ENCODE results near the gene LRGUK. TPM values are rescaled to one million over a fixed set of nuclear protein-coding genes. Genes with fewer than 3 reads are reported as not detected.

The LRGUK gene
- total RNA-seq, 4 donors from 2014 or later, result 0.10 TPM; not detected in 3

GRCh38 chr7:134088199-134088598 lies 38.9 kb upstream of the LRGUK start:
- Histone ChIP-seq H3K4me1 (no peaks in the 10 kb centered on the region), H3K36me3 (no peaks in the 10 kb centered on the region), H3K9me3 (no peaks in the 10 kb centered on the region), H3K27me3 (no peaks in the 10 kb centered on the region), H3K4me3 (no peak overlapping the region), H3K27ac (no peak overlapping the region)
- intact Hi-C loops (cut with DNase I; ENCODE audit: low total_unique reads), result no loop called here
- ATAC-seq (no peak), DNase-seq (no peak)
- in situ Hi-C loops (cut with MboI; ENCODE audit: low sequenced_read_pairs in 4 of 4), result no loop called here
- TF ChIP-seq CTCF (IDR thresholded peaks at IDR 0.05 in 4 of 5, conservative IDR thresholded peaks at IDR 0.05 in 1 of 5) (no peak), POLR2A (IDR thresholded peaks at IDR 0.05) (no peak)

- Histone ChIP-seq H3K36me3 (no peaks in the 10 kb centered on the region), H3K4me1 (no peaks in the 10 kb centered on the region), H3K4me3 (no peak overlapping the region), H3K27me3 (no peaks in the 10 kb centered on the region), H3K27ac (no peak overlapping the region), H3K9me3 (no peaks in the 10 kb centered on the region)
- in situ Hi-C loops (cut with MboI; ENCODE audit: low sequenced_read_pairs in 4 of 4) (no loop called here), intact Hi-C loops (cut with DNase I; ENCODE audit: low total_unique reads) (no loop called here)
- ATAC-seq, result no peak
- TF ChIP-seq POLR2A (IDR thresholded peaks at IDR 0.05) (no peak), CTCF (IDR thresholded peaks at IDR 0.05 in 4 of 5, conservative IDR thresholded peaks at IDR 0.05 in 1 of 5) (no peak)
- no peak for DNase-seq
These were observed 37.7 kb upstream of the LRGUK start for GRCh38 chr7:134089446-134089845.

GRCh38 chr7:134098072-134098471 lies 29.1 kb upstream of the LRGUK start:
- no peak for DNase-seq
- no peak for ATAC-seq
- no peak overlapping the region for H3K4me3 ChIP-seq
- no peaks in the 10 kb centered on the region for H3K36me3 ChIP-seq
- intact Hi-C loops (cut with DNase I; ENCODE audit: low total_unique reads) (loop anchor here (2.0 kb wide), 1 partner anchor 17 kb away; no protein-coding TSS in a partner anchor), in situ Hi-C loops (cut with MboI; ENCODE audit: low sequenced_read_pairs in 4 of 4) (no loop called here)
- no peaks in the 10 kb centered on the region for H3K27me3 ChIP-seq
- no peaks in the 10 kb centered on the region for H3K4me1 ChIP-seq
- no peaks in the 10 kb centered on the region for H3K9me3 ChIP-seq
- TF ChIP-seq POLR2A (IDR thresholded peaks at IDR 0.05) (no peak), CTCF (IDR thresholded peaks at IDR 0.05 in 4 of 5, conservative IDR thresholded peaks at IDR 0.05 in 1 of 5) (no peak)
- no peak overlapping the region for H3K27ac ChIP-seq

GRCh38 chr7:134101716-134102115 lies 25.4 kb upstream of the LRGUK start:
- Histone ChIP-seq H3K9me3 (no peaks in the 10 kb centered on the region), H3K4me1 (no peaks in the 10 kb centered on the region), H3K36me3 (no peaks in the 10 kb centered on the region), H3K27ac (no peak overlapping the region), H3K27me3 (no peaks in the 10 kb centered on the region), H3K4me3 (no peak overlapping the region)
- no peak for ATAC-seq
- no peak for TF ChIP-seq CTCF (IDR thresholded peaks at IDR 0.05 in 4 of 5, conservative IDR thresholded peaks at IDR 0.05 in 1 of 5)
- TF ChIP-seq POLR2A (IDR thresholded peaks at IDR 0.05), result no peak
- no peak for DNase-seq
- intact Hi-C loops (cut with DNase I; ENCODE audit: low total_unique reads) (no loop called here), in situ Hi-C loops (cut with MboI; ENCODE audit: low sequenced_read_pairs in 4 of 4) (no loop called here)

GRCh38 chr7:134104166-134104565 lies 23.0 kb upstream of the LRGUK start:
- TF ChIP-seq POLR2A (IDR thresholded peaks at IDR 0.05), result no peak
- no peak for TF ChIP-seq CTCF (IDR thresholded peaks at IDR 0.05 in 4 of 5, conservative IDR thresholded peaks at IDR 0.05 in 1 of 5)
- ATAC-seq, result no peak
- in situ Hi-C loops (cut with MboI; ENCODE audit: low sequenced_read_pairs in 4 of 4), result no loop called here

More at GRCh38 chr7:134104166-134104565, 23.0 kb upstream of the LRGUK start:
- DNase-seq, result no peak
- Histone ChIP-seq H3K27me3 (no peaks in the 10 kb centered on the region), H3K27ac (no peak overlapping the region), H3K9me3 (no peaks in the 10 kb centered on the region), H3K36me3 (no peaks in the 10 kb centered on the region), H3K4me3 (no peak overlapping the region), H3K4me1 (no peaks in the 10 kb centered on the region)
- intact Hi-C loops (cut with DNase I; ENCODE audit: low total_unique reads), result no loop called here
